Suppressor macrophage (primary cell): ENCODE measurements around the gene TSPYL4.
A peak's percentile ranks its signal among the peaks of the same experiment; 100 is the strongest.
"Not testable (repeated sequence)": the region's sequence is repeated elsewhere in the genome, so short reads cannot be mapped to it uniquely, and the experiment has no call there.

Experiments
- DNase-seq, 4 experiments: peaks; one replicate each; pipeline ENCODE4 v3.0.0-alpha.2; 2020 to 2022
- total RNA-seq, 17 experiments: gene quantifications; one replicate each; lab custom pipeline; 2026; ENCODE audit warnings: mixed read lengths in 6 of 17, inconsistent platforms in 3 of 17; lab: John Stamatoyannopoulos, UW

The TSPYL4 gene
- total RNA-seq, result 3.2 to 12.2 (median 5.7) reads per million in 17 experiments

- DNase-seq, result peak; percentile 95 to 97 (median 96)
Observed at GRCh38 chr6:116253505-116254296, at the start of gene TSPYL4. TSS of gene TSPYL4 (minus strand) at chr6:116254075. CDS start at chr6:116254008, 67 bp downstream.

- no peak for DNase-seq
Observed at GRCh38 chr6:116301104-116301503, 47.2 kb upstream of the TSPYL4 start.

DNA sequence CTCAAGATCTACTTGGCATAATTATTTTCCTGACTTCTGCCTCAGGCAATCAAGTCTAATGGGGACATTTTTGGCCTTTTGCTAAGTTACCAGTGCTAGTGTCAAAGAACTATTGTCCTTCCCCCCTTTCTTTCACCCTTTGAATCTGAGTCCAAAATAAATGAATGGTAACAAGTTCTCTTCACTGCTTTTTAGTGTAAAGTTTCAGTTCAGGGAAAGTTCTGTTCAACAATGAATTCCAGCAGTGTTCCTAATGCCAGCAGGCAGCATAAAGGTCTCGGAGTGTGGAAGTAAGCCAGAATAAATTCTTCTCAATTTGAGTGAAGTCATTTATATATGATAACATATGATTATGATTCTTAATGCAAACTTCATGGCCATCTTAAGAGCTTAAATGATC, 46.7 kb upstream of the TSPYL4 start:
- no peak for DNase-seq

DNA sequence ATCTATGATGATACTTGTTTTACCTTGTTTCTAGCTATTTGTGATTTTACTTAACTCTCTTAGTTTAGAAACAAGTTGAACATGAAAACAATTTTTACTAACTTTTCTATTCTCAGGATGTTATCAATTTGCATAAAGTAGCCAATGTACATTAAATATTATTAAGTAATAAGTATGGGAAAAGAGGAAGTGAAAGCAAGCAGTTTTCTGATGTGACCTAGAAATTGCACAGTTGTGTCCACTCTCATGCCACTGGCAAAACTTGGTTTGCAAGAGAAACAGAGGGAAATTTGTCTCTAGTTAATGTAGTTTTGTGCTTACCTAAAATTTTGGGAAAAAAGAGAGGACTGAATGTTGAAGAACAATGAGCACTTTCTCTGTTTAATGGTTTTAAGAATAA, 45.1 kb upstream of the TSPYL4 start:
- DNase-seq, result peak; percentile 43 to 79 (median 58)

DNA sequence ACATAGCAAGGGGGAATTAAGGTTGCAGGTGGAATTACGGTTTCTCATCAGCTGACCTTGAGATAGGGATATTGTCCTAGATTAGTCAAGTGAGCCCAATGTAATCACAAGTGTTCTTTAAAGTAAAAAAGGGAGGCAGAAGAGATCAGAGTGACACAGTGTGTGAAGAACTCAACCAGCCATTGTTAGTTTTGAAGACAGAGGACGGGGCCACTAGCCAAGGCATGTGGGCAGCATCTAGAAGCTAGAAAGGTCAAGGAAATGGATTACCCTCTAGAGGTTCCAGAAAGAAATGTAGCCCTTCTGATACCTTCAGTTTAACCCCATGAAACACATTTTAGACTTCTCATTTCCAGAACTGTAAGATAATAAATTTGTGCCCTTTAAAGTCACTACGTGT, 44.4 kb upstream of the TSPYL4 start:
- DNase-seq, result no peak

GRCh38 chr6:116292553-116292952, 38.7 kb upstream of the TSPYL4 start:
- no peak for DNase-seq

GRCh38 chr6:116291701-116292396, 38.0 kb upstream of the TSPYL4 start:
- DNase-seq, result no peak

- DNase-seq, result no peak
Observed at GRCh38 chr6:116290799-116291198, 36.9 kb upstream of the TSPYL4 start.

- DNase-seq, result no peak
Observed at GRCh38 chr6:116289876-116290275, 36.0 kb upstream of the TSPYL4 start.

DNA sequence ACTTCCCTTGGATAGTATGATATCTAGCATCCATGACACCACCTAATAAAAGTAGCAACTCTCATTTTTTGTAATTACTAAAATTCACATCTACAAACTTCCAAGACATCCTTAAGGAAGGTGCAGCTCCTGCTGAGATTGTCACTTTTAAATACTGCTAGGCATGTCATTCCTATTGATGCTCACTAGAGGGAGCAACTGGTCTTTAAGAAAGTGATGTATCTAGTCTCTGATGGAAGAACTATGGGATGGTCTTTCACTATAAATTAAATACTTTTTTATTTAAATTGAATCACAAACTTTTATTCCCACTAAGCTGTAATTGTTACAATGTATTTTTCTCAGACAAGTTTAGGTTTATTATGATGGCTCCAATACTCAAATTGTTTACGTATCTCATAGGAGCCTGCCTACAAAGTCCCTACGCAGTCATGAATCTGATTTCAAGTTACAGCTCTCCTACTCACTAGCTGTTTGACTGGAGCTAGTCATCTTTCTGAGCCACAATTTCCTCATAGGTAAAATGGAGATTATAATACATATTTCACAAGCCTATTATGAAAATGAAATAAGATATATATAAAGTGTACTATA, 33.9 kb upstream of the TSPYL4 start:
- DNase-seq, result peak; percentile 39 to 80 (median 60)

- DNase-seq, result peak in 1 of 4 experiments; percentile 32
Observed at GRCh38 chr6:116286773-116287358, 33.0 kb upstream of the TSPYL4 start.

DNA sequence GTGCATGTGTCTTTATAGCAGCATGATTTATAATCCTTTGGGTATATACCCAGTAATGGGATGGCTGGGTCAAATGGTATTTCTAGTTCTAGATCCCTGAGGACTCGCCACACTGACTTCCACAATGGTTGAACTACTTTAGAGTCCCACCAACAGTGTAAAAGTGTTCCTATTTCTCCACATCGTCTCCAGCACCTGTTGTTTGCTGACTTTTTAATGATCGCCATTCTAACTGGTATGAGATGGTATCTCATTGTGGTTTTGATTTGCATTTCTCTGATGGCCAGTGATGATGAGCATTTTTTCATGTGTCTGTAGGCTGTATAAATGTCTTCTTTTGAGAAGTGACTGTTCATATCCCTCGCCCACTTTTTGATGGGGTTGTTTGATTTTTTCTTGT, 31.1 kb upstream of the TSPYL4 start:
- DNase-seq, result not testable (repeated sequence)

DNA sequence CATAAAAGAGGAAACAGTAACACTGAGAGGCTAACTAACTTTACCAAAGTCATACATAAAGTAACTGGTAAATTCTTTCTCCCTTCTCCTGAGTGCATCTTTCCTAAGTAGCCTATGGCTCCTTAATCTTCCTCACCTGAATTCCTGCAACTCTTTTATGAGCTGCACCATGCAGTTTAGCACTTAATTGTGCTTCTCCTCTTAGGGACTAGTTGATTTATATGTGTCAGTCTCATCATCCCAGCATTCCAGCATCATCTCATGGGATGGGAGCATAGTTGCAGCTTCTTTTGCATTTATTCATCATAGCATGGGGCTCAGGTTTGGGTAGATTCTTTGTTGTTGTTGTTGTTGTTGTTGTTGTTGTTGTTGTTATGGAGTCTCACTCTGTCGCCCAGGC, 29.3 kb upstream of the TSPYL4 start:
- no peak for DNase-seq

GRCh38 chr6:116282698-116283097, 28.8 kb upstream of the TSPYL4 start:
- no peak for DNase-seq

DNA sequence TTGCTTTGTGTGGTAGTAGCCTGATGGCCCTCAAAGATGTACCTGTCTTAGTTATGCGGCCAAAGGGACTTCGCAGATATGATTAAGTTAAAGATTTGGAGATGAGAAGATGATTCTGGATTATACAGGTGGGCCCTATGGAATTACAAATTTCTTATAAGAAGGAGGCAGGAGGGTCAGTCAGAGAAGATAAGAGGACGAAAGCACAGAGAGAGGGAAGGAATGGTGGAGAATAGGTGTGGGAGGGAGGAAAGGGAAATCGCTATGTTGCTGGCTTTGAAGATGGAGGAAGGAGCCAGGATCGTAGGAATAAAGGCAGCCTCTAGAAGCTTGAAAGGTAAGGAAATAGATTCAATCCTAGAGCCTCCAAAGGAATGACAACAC, 27.1 kb upstream of the TSPYL4 start:
- DNase-seq, result no peak

DNA sequence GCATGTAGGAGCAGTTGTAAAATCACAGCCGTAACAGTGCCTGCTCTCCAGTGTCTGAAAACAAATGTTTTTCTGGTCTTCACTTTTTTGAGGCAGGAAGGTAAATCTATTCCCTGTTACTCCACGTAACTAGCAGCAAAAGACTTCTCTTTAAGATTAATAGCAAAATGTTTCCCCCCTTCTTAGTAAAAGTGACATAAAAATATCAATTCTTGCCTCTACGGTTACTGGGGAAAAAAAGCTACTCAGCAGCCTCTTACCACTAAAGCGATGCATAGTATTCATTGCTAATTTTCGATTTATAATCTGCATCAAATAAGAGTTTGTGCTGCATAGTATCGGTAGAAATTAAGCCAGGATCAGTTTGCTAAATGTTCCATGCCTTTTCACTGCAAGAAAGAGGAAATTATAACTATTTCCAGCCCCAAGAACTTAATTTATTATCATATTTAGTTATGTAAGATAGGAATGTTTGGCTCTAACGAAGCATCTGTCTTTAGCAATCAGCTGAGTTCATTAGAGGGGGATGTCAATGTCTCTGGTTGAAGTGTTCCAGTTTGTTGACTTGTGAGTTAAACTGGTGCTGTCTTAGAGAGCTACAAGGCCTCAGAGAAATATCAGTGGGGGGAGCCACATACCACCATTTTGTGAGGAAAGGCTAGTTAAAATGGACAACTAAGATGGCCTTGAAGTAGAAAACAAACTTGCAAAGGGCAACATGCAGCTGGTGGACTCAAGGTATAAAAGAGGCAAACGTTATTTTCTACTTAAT, 26.5 kb upstream of the TSPYL4 start:
- DNase-seq, result peak in 1 of 4 experiments; percentile 6

- DNase-seq, result peak; percentile 96 to 99 (median 98)
Observed at GRCh38 chr6:116279232-116280160, 25.6 kb upstream of the TSPYL4 start, which contains the start of gene TSPYL1. TSS of gene TSPYL1 (minus strand) at chr6:116279930. CDS start at chr6:116279830, 100 bp downstream.

DNA sequence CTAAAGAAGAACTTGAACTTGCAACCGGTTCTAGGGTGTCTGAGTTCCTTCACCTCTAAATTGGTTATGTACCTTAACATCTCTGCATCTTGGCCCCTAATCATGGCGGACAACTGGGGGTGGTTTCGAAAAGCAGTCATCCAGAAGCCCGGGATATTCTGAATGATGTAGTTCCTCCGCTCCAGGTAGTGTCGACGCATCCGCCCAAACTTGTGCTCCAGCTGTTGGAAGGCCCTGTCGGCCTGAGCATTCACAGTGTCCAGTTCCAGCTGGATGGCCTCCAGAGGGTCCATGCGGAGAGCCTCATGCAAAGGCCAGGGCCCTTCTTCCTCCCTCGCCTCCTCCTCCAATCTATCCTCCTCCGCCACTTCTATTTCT, 25.0 kb upstream of the TSPYL4 start:
- DNase-seq, result peak in 1 of 4 experiments; percentile 23

DNA sequence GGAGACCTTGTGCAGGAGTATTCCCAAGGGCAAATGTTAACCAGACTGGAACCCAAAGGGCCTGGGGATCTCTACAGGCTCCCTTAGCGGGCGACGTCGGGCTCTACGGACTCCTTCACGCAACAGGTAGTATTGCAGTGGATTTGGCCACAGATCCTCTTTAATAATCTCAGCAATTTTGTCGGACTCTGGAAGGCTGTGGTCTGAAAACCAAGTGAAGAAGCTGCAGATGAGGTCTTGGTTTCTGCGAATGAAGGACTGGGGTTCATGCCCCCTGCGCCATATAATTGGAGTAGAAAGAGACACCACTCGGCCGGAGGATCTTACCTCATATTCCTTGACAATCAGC, 24.6 kb upstream of the TSPYL4 start:
- no peak for DNase-seq

DNA sequence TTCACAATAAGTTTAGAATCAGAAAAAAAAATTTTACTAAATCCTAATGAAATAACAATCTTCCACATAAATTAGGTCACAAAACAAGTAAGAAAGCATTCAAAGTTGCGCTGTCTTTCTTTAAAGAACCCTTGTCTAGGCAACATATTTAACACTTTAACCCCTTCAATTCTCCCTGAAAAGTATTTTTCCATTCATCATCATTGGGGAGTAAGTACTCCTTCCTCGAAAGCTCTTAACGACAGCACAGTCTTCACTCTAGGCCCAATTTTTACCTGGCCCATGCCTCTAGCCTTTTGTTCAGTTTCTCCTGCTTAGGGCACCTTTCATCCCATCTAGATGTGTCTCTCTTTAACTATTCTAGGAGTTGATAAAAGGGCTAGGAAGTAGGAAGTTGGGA, 23.2 kb upstream of the TSPYL4 start:
- no peak for DNase-seq

- DNase-seq, result no peak
Observed at GRCh38 chr6:116271149-116271708, 17.4 kb upstream of the TSPYL4 start.
